ENCODE measurements around the gene B3GALT6. TPM values are rescaled to one million over a fixed set of nuclear protein-coding genes. Genes with fewer than 3 reads are reported as not detected.

The B3GALT6 gene
- total RNA-seq, 1 experiment from 2014 or later, result 24.6 TPM

DNA sequence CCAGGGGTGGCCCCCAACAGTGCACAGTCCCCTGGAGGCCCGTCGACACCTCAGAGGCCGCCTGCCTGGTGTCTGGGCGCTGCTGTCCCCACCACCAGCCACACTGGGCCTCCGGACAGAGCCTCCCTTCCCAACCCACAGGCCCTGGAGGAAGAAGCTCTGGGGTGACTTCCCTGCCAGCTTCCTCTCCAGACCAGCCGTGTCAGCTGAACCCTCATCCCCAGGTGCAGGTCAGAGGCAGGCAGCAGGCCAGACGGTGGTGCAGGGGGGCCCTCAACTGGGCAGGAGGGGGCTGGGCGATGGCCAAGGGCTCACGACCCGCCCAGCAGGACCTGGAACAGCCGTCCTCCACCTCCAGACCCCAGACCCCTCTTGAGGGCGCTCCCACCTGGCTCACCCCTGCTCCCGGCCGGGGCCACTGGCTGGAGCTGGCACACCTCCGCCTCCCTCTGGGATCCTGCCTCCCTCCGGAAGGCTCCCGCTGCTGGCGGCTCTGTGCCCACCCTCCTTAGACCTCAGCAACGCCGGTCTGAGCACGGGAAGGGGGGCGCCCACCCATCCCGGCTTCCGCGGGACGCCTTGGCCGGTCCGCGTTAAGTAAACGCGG is 26.2 kb upstream of the B3GALT6 start:
- Mint-ChIP-seq H3K36me3 (ENCODE audit: insufficient read depth, unreplicated experiment) (peaks cover 5% of the 10 kb centered on the region), H3K27me3 (ENCODE audit: insufficient read depth, unreplicated experiment) (no peaks in the 10 kb centered on the region), H3K4me1 (ENCODE audit: insufficient read depth, unreplicated experiment) (peaks cover 15% of the 10 kb centered on the region), H3K4me3 (ENCODE audit: unreplicated experiment) (no peak overlapping the region), H3K27ac (ENCODE audit: low read depth, unreplicated experiment) (no peak overlapping the region), H3K9me3 (ENCODE audit: unreplicated experiment) (no peaks in the 10 kb centered on the region)
- no TSS peak for BruUV-seq (replicated peaks)
- intact Hi-C loops (cut with micrococcal nuclease), result no loop called here
- ChIA-PET CTCF (interaction anchor here (1.0 kb wide), 1 partner anchor 89 kb away, joined by 3 read pairs; no protein-coding TSS in a partner anchor), POLR2A (interaction anchor here (0.6 kb wide), 1 partner anchor 52 kb away, joined by 3 read pairs; no protein-coding TSS in a partner anchor)
- no peak for DNase-seq (ENCODE audit: unreplicated experiment)
- TF ChIP-seq CTCF (IDR thresholded peaks at IDR 0.05; ENCODE audit: unreplicated experiment), result no peak

GRCh38 chr1:1206376-1206965 is 25.6 kb upstream of the B3GALT6 start, which contains the start of gene TNFRSF18:
TSS of gene TNFRSF18 (minus strand) at chr1:1206592. CDS start at chr1:1206571, 21 bp downstream.
- CTCF ChIA-PET, result interaction anchor here (1.0 to 1.1 kb wide), 2 partner anchors 11 to 89 kb away, joined by 3 read pairs; no protein-coding TSS in a partner anchor
- H3K4me3 Mint-ChIP-seq (ENCODE audit: unreplicated experiment), result no peak within 1 kb of the TSS

GRCh38 chr1:1206966-1207531 is 25.0 kb upstream of the B3GALT6 start:
- no peak overlapping the region for H3K4me3 Mint-ChIP-seq (ENCODE audit: unreplicated experiment)
- no TSS peak for BruUV-seq (replicated peaks)
- peaks cover 5% of the 10 kb centered on the region for H3K36me3 Mint-ChIP-seq (ENCODE audit: insufficient read depth, unreplicated experiment)
- POLR2A ChIA-PET, result interaction anchor here (1.2 kb wide), 1 partner anchor 32 kb away, joined by 3 read pairs; no protein-coding TSS in a partner anchor
- H3K9me3 Mint-ChIP-seq (ENCODE audit: unreplicated experiment), result no peaks in the 10 kb centered on the region
- no peak overlapping the region for H3K27ac Mint-ChIP-seq (ENCODE audit: low read depth, unreplicated experiment)
- intact Hi-C loops (cut with micrococcal nuclease), result no loop called here
- H3K27me3 Mint-ChIP-seq (ENCODE audit: insufficient read depth, unreplicated experiment), result no peaks in the 10 kb centered on the region
- TF ChIP-seq CTCF (IDR thresholded peaks at IDR 0.05; ENCODE audit: unreplicated experiment), result no peak
- CTCF ChIA-PET, result interaction anchor here (0.6 to 1.1 kb wide), 3 partner anchors 11 to 85 kb away, joined by 3 to 4 read pairs (median 3); no protein-coding TSS in a partner anchor
- no peak for DNase-seq (ENCODE audit: unreplicated experiment)
- H3K4me1 Mint-ChIP-seq (ENCODE audit: insufficient read depth, unreplicated experiment), result peaks cover 15% of the 10 kb centered on the region

More at GRCh38 chr1:1206376-1206965, 25.6 kb upstream of the B3GALT6 start, which contains the start of gene TNFRSF18:
- no TSS peak for BruUV-seq (replicated peaks)
- no peak for DNase-seq (ENCODE audit: unreplicated experiment)
- Mint-ChIP-seq H3K36me3 (ENCODE audit: insufficient read depth, unreplicated experiment) (peaks cover 5% of the 10 kb centered on the region), H3K27me3 (ENCODE audit: insufficient read depth, unreplicated experiment) (no peaks in the 10 kb centered on the region), H3K9me3 (ENCODE audit: unreplicated experiment) (no peaks in the 10 kb centered on the region), H3K4me1 (ENCODE audit: insufficient read depth, unreplicated experiment) (peaks cover 15% of the 10 kb centered on the region), H3K27ac (ENCODE audit: low read depth, unreplicated experiment) (no peak within 1 kb of the TSS)
- intact Hi-C loops (cut with micrococcal nuclease), result no loop called here
- no peak for TF ChIP-seq CTCF (IDR thresholded peaks at IDR 0.05; ENCODE audit: unreplicated experiment)
- POLR2A ChIA-PET, result interaction anchor here (0.6 to 1.2 kb wide), 2 partner anchors 32 to 51 kb away, joined by 3 read pairs; no protein-coding TSS in a partner anchor

DNA sequence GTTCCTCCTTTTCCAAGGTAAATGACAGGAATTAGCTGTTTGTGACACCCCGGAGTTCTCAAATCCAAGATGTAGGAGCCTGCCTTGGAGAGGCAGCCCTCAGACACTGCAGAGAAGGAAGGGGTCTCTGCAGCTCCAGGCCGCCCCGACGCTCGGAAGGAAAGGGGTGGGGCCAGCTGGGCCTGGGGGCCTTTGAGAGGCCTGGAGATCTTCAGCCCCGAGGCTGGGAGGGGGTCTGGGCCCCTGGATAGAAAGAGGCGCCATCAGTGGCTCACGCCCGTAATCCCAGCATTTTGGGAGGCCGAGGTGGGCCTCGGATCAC is 24.5 kb upstream of the B3GALT6 start:
- no peaks in the 10 kb centered on the region for H3K27me3 Mint-ChIP-seq (ENCODE audit: insufficient read depth, unreplicated experiment)
- intact Hi-C loops (cut with micrococcal nuclease), result no loop called here
- peak overlapping the region; percentile 64 for H3K4me3 Mint-ChIP-seq (ENCODE audit: unreplicated experiment)
- no peak for TF ChIP-seq CTCF (IDR thresholded peaks at IDR 0.05; ENCODE audit: unreplicated experiment)
- DNase-seq (ENCODE audit: unreplicated experiment), result no peak
- CTCF ChIA-PET, result interaction anchor here (0.5 to 1.1 kb wide), 4 partner anchors 12 to 85 kb away, joined by 3 to 4 read pairs (median 3); no protein-coding TSS in a partner anchor
- peak overlapping the region; percentile 76 for H3K27ac Mint-ChIP-seq (ENCODE audit: low read depth, unreplicated experiment)
- BruUV-seq (replicated peaks), result no TSS peak
- POLR2A ChIA-PET, result interaction anchor here (1.2 kb wide), 1 partner anchor 33 kb away, joined by 3 read pairs; no protein-coding TSS in a partner anchor
- H3K9me3 Mint-ChIP-seq (ENCODE audit: unreplicated experiment), result no peaks in the 10 kb centered on the region
- peaks cover 15% of the 10 kb centered on the region for H3K4me1 Mint-ChIP-seq (ENCODE audit: insufficient read depth, unreplicated experiment)
- H3K36me3 Mint-ChIP-seq (ENCODE audit: insufficient read depth, unreplicated experiment), result peaks cover 5% of the 10 kb centered on the region
